Testis (tissue), 3 donors: ENCODE measurements around the gene NHERF1. TPM values are rescaled to one million over a fixed set of nuclear protein-coding genes. Genes with fewer than 3 reads are reported as not detected.

Experiments
- DNase-seq: peaks from one replicate; pipeline ENCODE4 v3.0.0-alpha.2; 2019
- H3K27ac ChIP-seq, 2 donors: fragments of 200-600 bp; sonication (generic); one replicate each; pipeline ENCODE4 v1.5.1; 2019
- H3K27me3 ChIP-seq: fragments of 200-600 bp; sonication (generic); one replicate; pipeline ENCODE4 v1.5.1; 2019
- H3K36me3 ChIP-seq: fragments of 200-600 bp; sonication (generic); one replicate; pipeline ENCODE4 v1.5.1; 2017; ENCODE audit warnings: low read depth; ENCODE audit errors: missing control alignments
- H3K4me1 ChIP-seq: fragments of 200-600 bp; sonication (generic); one replicate; pipeline ENCODE4 v1.5.1; 2019
- H3K4me3 ChIP-seq, 2 donors: fragments of 200-600 bp; sonication (generic); one replicate each; pipeline ENCODE4 v1.5.1; 2017 to 2019
- H3K9me3 ChIP-seq: fragments of 200-600 bp; sonication (generic); one replicate; pipeline ENCODE4 v1.5.1; 2017
- POLR2A ChIP-seq: fragments of 450-650 bp; IDR thresholded peaks from one replicate; pipeline ENCODE4 v1.6.1; 2017; ENCODE audit warnings: antibody characterized with exemption, mild to moderate bottlenecking, moderate library complexity
- WGBS, 2 donors: methylation state at CpG; one replicate each; pipeline ENCODE4 v1.1.5; 2018; 5-methylcytosine and 5-hydroxymethylcytosine counted together
- intact Hi-C: fragments of 100-400 bp; cut with DNase I; formaldehyde crosslinking; loops from one replicate; pipeline ENCODE4 v1.15.1; 2023; ENCODE audit warnings: low total_unique reads
- polyA plus RNA-seq: library from polyadenylated mRNA; stranded (reverse); fragments of 350-450 nt; fragmentation: Illumina TruSeq; extraction: RNeasy Lipid Tissue Mini Kit (QIAGEN cat#74804); gene quantifications from one replicate; pipeline ENCODE4 v1.2.3, GENCODE V29; 2014; ENCODE audit warnings: low read depth, low replicate concordance; ENCODE audit not compliant: insufficient read depth
- total RNA-seq, 2 donors: library from RNA; depleted of rRNA; stranded (reverse); fragments of >200 nt; gene quantifications; one replicate each; pipeline ENCODE4 v1.2.3, GENCODE V29; 2016
- TF ChIP-seq, protein P1 (sequence below), 3 experiments: fragments of 450-650 bp in 2 of 3; fragments of 200-600 bp in 1 of 3; sonication (generic) in 1 of 3; IDR thresholded peaks; one replicate each; pipeline ENCODE4 v1.5.1; 2016 to 2019; ENCODE audit warnings: antibody characterized with exemption in 3 of 3, mild to moderate bottlenecking in 2 of 3, moderate library complexity in 1 of 3

Gene NHERF1
- total and polyA plus RNA-seq, 3 donors from 2014 or later, result 26.9 to 69.2 (median 28.6) TPM

DNA sequence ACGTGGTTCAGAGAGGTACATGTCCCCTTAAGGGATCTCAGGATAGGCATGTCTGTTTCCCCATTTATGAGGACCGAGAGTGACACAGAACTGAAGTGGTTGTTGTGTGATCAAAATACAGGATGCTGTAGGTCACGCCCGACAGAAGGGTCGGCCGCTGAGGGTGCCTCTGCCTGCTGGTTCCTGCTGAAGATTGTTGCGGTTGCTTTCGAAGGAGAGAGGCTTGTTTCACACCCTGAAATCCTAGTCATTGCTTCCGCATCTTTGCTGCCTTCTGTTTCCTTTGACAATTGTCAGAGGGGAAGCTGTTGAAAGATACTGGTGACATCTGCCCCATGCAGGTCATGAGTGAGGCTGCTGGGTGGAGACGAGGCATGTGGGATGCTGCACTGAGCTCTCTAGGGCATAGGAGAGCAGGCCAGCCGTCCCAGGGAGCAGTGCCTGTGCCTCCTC lies 31.5 kb downstream of the NHERF1 start:
- intact Hi-C loops, result no loop called here
- no peak for DNase-seq
- WGBS, 2 donors, result 87 to 92% methylated on average over 11 of the region's 11 CpGs

DNA sequence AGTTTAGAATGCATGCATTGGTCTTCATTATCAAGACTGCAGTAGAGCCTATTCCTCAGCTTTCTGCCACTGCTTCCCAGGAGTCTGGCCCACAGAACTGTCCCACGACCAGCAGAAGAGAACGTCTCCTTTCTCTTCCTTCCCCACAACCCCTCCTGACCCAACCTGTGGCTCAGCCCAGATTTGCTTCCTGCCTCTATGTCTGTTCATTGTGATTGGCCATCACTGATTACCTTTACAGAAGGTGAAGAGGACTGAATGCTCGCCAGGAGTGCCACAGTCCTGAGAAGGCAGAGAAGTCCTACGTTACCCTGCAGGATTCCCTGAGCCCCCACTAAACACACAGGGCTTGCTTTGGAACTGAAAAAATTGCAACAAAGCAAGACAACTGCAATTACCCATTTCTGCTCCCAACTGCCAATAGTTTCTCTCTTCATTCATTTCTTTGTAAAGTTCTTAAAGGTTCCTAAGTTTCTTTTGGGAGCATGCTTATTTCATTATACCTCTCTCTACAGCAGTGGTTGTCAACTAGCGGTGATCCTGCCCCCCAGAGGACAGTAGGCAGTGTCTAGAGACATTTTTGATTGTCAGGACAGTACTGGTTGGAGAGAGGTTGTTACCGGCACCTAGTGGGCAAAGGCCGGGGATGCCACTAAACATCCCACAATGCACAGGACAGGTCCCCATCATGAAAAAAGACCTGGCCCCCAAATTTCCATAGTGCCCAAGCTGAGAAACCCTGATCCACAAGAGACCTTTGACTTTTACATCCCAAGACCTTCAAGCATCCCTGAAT lies 32.2 kb downstream of the NHERF1 start:
- intact Hi-C loops, result no loop called here
- no peak for DNase-seq
- Histone ChIP-seq H3K27me3 (no peaks in the 10 kb centered on the region), H3K27ac (no peak overlapping the region), H3K4me1 (peaks cover 7% of the 10 kb centered on the region), H3K4me3 (no peak overlapping the region), H3K9me3 (no peaks in the 10 kb centered on the region), H3K36me3 (no peaks in the 10 kb centered on the region)
- no peak for TF ChIP-seq POLR2A
- TF ChIP-seq, protein P1, sequence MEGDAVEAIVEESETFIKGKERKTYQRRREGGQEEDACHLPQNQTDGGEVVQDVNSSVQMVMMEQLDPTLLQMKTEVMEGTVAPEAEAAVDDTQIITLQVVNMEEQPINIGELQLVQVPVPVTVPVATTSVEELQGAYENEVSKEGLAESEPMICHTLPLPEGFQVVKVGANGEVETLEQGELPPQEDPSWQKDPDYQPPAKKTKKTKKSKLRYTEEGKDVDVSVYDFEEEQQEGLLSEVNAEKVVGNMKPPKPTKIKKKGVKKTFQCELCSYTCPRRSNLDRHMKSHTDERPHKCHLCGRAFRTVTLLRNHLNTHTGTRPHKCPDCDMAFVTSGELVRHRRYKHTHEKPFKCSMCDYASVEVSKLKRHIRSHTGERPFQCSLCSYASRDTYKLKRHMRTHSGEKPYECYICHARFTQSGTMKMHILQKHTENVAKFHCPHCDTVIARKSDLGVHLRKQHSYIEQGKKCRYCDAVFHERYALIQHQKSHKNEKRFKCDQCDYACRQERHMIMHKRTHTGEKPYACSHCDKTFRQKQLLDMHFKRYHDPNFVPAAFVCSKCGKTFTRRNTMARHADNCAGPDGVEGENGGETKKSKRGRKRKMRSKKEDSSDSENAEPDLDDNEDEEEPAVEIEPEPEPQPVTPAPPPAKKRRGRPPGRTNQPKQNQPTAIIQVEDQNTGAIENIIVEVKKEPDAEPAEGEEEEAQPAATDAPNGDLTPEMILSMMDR (IDR thresholded peaks at IDR 0.05), result no peak
- WGBS, 2 donors, result 75 to 81% methylated on average over 7 of the region's 7 CpGs

More for the DNA sequence above, 31.5 kb downstream of the NHERF1 start:
- Histone ChIP-seq H3K4me1 (peaks cover 14% of the 10 kb centered on the region), H3K27me3 (no peaks in the 10 kb centered on the region), H3K4me3 (no peak overlapping the region), H3K36me3 (no peaks in the 10 kb centered on the region), H3K27ac (no peak overlapping the region), H3K9me3 (no peaks in the 10 kb centered on the region)
- no peak for TF ChIP-seq POLR2A
- TF ChIP-seq, protein P1 (IDR thresholded peaks at IDR 0.05), result no peak

DNA sequence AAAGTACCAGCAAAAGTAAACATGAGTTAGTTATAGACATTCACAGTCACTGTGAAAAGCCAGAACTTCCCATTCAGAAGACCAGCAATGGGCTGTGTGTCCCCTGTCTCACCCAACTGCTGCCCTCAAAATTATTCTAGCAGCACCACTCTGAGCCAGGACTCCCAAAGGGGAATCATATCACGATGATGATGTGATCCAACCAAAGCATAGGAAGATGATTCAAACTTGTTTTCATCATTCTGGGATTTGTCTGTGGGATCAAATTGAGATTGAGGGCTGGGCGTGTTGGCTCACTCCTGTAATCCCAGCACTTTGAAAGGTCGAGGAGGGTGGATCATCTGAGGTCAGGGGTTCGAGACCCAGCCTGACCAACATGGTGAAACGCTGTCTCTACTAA lies 34.1 kb downstream of the NHERF1 start:
- no peaks in the 10 kb centered on the region for H3K36me3 ChIP-seq

DNA sequence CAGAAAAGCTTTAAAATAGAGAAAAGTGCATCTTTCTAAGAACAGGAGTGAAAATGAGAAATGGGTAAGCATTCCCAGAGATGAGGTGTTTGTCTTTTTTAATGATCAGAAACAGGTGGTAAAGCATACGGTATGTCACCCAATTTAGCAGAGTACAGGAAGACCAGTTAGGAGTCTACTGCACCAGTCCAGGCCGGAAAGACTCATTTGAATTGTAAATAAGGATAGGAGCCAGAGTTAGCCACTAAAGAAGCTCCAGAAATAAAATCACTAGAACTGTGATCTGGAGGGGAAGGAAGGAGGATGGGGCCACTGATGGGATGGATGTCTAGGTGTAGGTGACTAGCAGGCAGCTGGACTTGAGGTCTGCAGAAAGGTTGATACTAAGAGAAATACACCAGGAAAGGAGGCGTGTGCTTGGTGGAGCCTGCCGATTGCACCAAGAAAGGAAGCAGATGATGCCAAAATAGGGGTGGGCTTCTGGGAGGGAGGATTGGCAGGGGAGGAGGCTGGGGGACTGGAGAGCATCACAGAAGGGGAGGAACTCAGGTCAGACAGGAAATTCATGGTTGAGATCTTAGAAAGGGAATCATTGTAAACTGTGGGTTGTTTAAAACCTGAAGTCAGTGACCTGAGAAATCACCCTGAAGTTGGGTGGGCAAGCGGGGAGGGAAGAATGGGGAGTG lies 35.8 kb downstream of the NHERF1 start:
- TF ChIP-seq, protein P1 (IDR thresholded peaks at IDR 0.05), result no peak
- no peak for TF ChIP-seq POLR2A
- no peak overlapping the region for H3K4me3 ChIP-seq
- intact Hi-C loops, result no loop called here
- H3K36me3 ChIP-seq, result no peaks in the 10 kb centered on the region
- DNase-seq, result no peak
- 83 to 84% methylated on average over 5 of the region's 5 CpGs for WGBS, 2 donors
- H3K4me1 ChIP-seq, result no peaks in the 10 kb centered on the region
- H3K27me3 ChIP-seq, result no peaks in the 10 kb centered on the region
- H3K9me3 ChIP-seq, result no peaks in the 10 kb centered on the region
- no peak overlapping the region for H3K27ac ChIP-seq

More for the DNA sequence above, 34.1 kb downstream of the NHERF1 start:
- intact Hi-C loops, result no loop called here
- WGBS, 2 donors, result 88 to 90% methylated on average over 5 of the region's 5 CpGs
- Histone ChIP-seq H3K27me3 (no peaks in the 10 kb centered on the region), H3K4me3 (no peak overlapping the region), H3K27ac (no peak overlapping the region), H3K4me1 (no peaks in the 10 kb centered on the region), H3K9me3 (no peaks in the 10 kb centered on the region)
- DNase-seq, result no peak
- TF ChIP-seq POLR2A, result no peak
- TF ChIP-seq, protein P1 (IDR thresholded peaks at IDR 0.05), result no peak
